ENCODE results near the gene LRIG1. TPM values are rescaled to one million over a fixed set of nuclear protein-coding genes. Genes with fewer than 3 reads are reported as not detected.

Gene LRIG1
- total RNA-seq, 2 donors from 2014 or later = 121 to 131 TPM

DNA sequence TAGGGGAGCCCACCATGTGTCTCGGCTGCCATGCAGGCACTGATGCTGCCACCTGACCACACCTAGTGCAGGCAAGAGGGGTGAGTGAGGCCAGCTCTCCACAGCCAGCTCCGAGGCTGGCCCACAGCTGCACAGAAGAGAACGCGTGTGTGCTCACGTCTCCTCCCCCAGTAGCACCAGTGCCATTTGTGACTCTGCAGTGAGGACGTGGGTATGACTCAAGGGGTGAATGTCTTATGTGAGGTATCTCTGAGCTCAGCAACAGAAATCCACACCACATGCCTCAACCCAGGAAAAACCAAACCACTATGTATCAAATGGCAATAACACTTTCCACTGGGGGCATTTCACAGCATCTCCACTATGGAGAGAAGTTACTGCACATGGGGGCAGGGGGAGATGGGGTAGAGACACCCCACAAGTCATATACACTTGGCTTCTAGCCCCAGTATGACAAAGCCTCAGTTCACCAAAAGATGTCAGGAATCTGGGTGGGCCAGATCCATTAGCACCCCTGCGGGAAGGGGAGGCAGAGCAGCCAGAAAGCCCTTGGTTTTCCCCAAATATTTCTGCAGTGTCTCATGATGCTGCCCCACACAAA lies 87.6 kb downstream of the LRIG1 start:
- peak overlapping the region in 1 of 2 donors; percentile 5 for H3K27ac ChIP-seq
- peaks cover 0 to 69% of the 10 kb centered on the region in 2 donors for H3K4me1 ChIP-seq (ENCODE audit: control insufficient read depth in 1 of 2, low read depth in 2 of 2)
- H3K27me3 ChIP-seq (replicated peaks; ENCODE audit: insufficient read depth) = no peaks in the 10 kb centered on the region
- no peak overlapping the region for H3K4me3 ChIP-seq
- H3K9me3 ChIP-seq = no peaks in the 10 kb centered on the region
- ATAC-seq (ENCODE audit: insufficient number of reproducible peaks, low FRiP score, low read depth) (no peak), DNase-seq (ENCODE audit: low spot score) (no peak)
- TF ChIP-seq, protein P1, sequence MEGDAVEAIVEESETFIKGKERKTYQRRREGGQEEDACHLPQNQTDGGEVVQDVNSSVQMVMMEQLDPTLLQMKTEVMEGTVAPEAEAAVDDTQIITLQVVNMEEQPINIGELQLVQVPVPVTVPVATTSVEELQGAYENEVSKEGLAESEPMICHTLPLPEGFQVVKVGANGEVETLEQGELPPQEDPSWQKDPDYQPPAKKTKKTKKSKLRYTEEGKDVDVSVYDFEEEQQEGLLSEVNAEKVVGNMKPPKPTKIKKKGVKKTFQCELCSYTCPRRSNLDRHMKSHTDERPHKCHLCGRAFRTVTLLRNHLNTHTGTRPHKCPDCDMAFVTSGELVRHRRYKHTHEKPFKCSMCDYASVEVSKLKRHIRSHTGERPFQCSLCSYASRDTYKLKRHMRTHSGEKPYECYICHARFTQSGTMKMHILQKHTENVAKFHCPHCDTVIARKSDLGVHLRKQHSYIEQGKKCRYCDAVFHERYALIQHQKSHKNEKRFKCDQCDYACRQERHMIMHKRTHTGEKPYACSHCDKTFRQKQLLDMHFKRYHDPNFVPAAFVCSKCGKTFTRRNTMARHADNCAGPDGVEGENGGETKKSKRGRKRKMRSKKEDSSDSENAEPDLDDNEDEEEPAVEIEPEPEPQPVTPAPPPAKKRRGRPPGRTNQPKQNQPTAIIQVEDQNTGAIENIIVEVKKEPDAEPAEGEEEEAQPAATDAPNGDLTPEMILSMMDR (IDR thresholded peaks at IDR 0.05) = no peak
- H3K36me3 ChIP-seq = peaks cover 19% of the 10 kb centered on the region

DNA sequence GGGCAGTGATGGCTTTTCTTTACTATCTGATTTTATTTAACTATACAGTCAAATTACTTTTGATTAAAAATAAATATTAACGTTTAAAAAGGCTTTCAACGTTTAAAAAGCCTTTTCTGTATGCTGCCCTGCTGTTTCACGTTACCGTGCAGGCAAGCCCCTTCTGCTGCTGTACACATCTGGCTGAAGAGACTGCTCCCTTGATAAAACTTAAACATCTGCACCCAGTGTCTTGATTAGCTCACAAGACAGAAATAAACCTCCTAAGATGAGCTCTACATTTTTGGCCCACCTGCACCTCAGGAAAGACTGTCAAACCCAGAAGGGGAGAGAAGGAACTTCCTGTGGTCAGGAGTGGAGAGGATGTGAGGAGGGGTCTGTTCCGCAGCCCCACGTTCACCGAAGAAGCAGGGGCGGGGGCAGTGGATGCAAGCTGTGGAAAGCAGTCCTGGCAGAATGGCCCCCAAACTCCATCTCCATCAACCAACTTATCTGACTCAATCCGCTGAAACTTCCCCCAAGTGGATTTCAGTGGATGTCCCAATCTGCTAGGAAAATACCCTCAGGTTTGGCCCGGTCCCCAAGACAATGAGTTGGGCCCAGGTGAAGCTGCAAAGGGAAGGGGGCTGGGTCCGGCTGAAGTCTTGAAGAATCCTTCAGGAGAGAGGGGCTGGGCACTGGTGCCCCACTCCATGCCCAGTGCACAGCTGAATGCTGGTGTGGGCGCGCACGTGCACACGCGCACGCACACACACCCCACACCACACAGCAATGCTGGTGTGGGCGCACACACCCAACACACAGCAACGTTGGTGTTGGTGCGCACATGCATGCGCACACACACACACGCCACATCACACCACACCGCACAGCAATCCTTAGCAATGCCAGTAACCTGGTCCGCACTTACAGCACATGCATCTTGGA lies 88.6 kb downstream of the LRIG1 start:
- Histone ChIP-seq H3K4me1 (ENCODE audit: control insufficient read depth in 1 of 2, low read depth in 2 of 2) (peaks cover under 1 to 69% of the 10 kb centered on the region in 2 donors), H3K36me3 (peaks cover 19% of the 10 kb centered on the region), H3K27ac (no peak overlapping the region), H3K27me3 (replicated peaks; ENCODE audit: insufficient read depth) (no peaks in the 10 kb centered on the region), H3K9me3 (no peaks in the 10 kb centered on the region), H3K4me3 (no peak overlapping the region)
- no peak for DNase-seq (ENCODE audit: low spot score)
- TF ChIP-seq, protein P1 (IDR thresholded peaks at IDR 0.05) = no peak
- ATAC-seq (ENCODE audit: insufficient number of reproducible peaks, low FRiP score, low read depth) = no peak

DNA sequence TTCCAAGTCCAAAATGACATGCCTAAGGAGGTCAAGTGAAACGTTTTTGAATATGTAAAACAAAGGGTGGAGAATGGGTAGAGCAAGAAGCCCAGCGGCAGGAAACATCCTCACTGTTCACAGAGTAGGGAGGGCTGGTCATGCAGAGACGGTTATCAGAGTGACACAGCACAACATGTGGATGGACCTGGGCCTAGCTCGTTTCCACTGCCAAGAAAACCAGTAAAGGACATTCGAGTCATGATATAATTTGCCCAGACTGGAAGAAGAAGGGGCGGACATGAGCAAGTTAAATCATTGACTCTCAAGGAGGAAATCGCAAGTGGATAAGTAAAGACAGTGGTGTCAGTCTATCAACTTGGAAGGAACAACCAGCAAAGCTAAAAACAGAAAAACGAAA lies 89.3 kb downstream of the LRIG1 start:
- Histone ChIP-seq H3K9me3 (no peaks in the 10 kb centered on the region), H3K4me1 (ENCODE audit: control insufficient read depth in 1 of 2, low read depth in 2 of 2) (peaks cover 8 to 69% of the 10 kb centered on the region in 2 donors), H3K4me3 (no peak overlapping the region), H3K27me3 (replicated peaks; ENCODE audit: insufficient read depth) (no peaks in the 10 kb centered on the region), H3K36me3 (peaks cover 22% of the 10 kb centered on the region), H3K27ac (no peak overlapping the region)
- no peak for DNase-seq (ENCODE audit: low spot score)
- TF ChIP-seq, protein P1 (IDR thresholded peaks at IDR 0.05) = no peak
- no peak for ATAC-seq (ENCODE audit: insufficient number of reproducible peaks, low FRiP score, low read depth)

DNA sequence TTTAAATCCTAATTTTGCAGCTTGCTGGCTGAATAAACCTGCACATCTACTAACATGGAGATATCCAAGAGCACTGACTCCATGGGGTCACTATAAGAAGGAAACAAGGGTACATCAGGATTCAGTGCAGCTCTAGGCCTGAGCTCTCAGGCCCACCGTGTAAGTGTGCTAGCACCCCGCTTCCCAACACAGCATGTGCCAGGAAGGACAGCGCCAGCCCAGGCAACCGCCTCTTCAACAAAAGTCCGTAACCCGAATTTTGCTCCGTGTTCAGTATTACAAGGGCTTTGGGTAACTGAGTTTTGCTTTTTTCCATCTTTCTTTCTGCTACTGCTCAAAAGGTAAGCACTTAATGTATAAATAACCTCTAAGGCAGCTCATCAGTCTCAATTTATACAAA lies 89.8 kb downstream of the LRIG1 start:
- H3K9me3 ChIP-seq = no peaks in the 10 kb centered on the region
- H3K27ac ChIP-seq = no peak overlapping the region
- H3K27me3 ChIP-seq (replicated peaks; ENCODE audit: insufficient read depth) = no peaks in the 10 kb centered on the region
- H3K4me3 ChIP-seq = no peak overlapping the region
- DNase-seq (ENCODE audit: low spot score) (no peak), ATAC-seq (ENCODE audit: insufficient number of reproducible peaks, low FRiP score, low read depth) (no peak)
- peaks cover 13 to 69% of the 10 kb centered on the region in 2 donors for H3K4me1 ChIP-seq (ENCODE audit: control insufficient read depth in 1 of 2, low read depth in 2 of 2)
- TF ChIP-seq, protein P1 (IDR thresholded peaks at IDR 0.05) = no peak
- peaks cover 22% of the 10 kb centered on the region for H3K36me3 ChIP-seq

Measured in thoracic aorta (tissue), 2 donors.